Measurements from ENCODE around the gene ACAD9. TPM values are rescaled to one million over a fixed set of nuclear protein-coding genes. Genes with fewer than 3 reads are reported as not detected.
"Not testable (repeated sequence)": the region's sequence is repeated elsewhere in the genome, so short reads cannot be mapped to it uniquely, and the experiment has no call there.

Gene ACAD9
- total and polyA plus RNA-seq, 8 donors, result 38.6 to 46.4 (median 43.4) TPM

DNA sequence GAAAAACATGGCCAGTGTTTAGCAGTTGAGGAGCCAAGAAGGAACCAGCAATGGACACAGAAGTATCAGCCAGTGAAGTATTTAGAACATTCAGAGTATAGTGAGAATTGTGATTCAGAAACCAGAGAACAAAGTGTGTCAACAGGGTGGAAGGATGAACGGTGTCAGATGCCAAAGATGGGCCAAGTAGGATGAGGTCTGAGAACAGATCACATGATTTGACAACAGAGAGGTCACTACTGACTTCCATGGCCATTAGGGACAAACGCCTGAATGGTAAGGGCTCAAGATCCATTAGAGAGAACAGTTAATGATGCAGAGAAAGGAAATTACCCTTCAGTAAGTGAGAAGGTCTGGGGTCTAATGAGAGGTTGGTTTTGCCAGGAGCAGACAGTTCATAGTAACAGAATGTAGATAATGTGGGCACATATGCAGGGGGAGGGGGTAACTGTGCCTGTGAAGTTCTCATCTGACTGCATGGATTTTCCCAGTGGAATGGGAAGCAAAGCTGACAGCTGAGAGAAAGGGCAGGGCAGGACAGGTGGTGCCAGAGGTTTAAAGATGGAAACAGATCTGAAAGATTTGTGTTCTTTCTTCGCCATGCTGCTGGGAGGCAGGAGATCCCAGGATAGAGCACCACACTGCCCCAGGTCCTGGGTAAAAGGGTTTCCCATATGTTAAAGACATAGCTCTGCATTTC is 4.8 kb upstream of the ACAD9 start:
- no peaks in the 10 kb centered on the region for H3K27me3 ChIP-seq
- H3K36me3 ChIP-seq, result no peaks in the 10 kb centered on the region
- no peak overlapping the region for H3K4me3 ChIP-seq
- DNase-seq (no peak), ATAC-seq (no peak)
- H3K27ac ChIP-seq, result no peak overlapping the region
- intact Hi-C loops (cut with DNase I), result no loop called here
- H3K9me3 ChIP-seq, result no peaks in the 10 kb centered on the region
- TF ChIP-seq, protein P1, sequence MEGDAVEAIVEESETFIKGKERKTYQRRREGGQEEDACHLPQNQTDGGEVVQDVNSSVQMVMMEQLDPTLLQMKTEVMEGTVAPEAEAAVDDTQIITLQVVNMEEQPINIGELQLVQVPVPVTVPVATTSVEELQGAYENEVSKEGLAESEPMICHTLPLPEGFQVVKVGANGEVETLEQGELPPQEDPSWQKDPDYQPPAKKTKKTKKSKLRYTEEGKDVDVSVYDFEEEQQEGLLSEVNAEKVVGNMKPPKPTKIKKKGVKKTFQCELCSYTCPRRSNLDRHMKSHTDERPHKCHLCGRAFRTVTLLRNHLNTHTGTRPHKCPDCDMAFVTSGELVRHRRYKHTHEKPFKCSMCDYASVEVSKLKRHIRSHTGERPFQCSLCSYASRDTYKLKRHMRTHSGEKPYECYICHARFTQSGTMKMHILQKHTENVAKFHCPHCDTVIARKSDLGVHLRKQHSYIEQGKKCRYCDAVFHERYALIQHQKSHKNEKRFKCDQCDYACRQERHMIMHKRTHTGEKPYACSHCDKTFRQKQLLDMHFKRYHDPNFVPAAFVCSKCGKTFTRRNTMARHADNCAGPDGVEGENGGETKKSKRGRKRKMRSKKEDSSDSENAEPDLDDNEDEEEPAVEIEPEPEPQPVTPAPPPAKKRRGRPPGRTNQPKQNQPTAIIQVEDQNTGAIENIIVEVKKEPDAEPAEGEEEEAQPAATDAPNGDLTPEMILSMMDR (IDR thresholded peaks at IDR 0.05), result no peak
- H3K4me1 ChIP-seq, result peaks cover 6 to 28% of the 10 kb centered on the region in 2 donors

DNA sequence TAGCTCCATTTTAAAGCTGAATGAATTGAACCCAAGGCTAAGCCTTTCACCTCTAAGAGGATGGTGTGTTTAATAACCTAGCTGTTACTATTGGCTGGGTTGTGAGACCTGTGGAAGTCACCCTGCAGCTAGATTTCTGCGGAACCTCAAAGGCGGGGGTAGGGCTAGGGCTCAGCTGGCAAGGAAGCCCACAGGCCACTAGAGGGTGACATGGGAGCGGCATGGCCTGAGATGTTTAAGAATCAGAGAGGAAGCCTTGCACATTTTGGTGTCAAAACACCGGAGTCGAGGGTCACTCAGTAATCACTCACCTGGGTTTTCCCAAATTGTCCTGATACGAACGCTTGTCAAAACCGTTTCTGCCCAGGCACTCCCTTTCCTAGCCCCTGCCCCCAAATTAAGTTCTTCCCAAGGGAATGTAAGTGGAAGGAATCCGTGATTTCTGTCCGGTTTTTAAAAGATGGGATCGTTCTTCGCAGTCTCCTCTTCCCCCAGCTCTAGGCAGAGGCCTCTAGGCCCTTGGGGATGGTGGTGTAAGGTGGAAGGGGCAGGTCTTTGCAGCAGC is 3.8 kb upstream of the ACAD9 start:
- peak in 2 of 4 donors; percentile 27 to 58 for DNase-seq
- peaks cover 14 to 37% of the 10 kb centered on the region in 2 donors for H3K4me1 ChIP-seq
- no peak overlapping the region for H3K27ac ChIP-seq
- no peaks in the 10 kb centered on the region for H3K27me3 ChIP-seq
- no peaks in the 10 kb centered on the region for H3K36me3 ChIP-seq
- ATAC-seq, result no peak
- intact Hi-C loops (cut with DNase I), result no loop called here
- TF ChIP-seq, protein P1 (IDR thresholded peaks at IDR 0.05), result peak in 1 of 2 donors; percentile 50
- H3K4me3 ChIP-seq, result no peak overlapping the region
- H3K9me3 ChIP-seq, result no peaks in the 10 kb centered on the region

DNA sequence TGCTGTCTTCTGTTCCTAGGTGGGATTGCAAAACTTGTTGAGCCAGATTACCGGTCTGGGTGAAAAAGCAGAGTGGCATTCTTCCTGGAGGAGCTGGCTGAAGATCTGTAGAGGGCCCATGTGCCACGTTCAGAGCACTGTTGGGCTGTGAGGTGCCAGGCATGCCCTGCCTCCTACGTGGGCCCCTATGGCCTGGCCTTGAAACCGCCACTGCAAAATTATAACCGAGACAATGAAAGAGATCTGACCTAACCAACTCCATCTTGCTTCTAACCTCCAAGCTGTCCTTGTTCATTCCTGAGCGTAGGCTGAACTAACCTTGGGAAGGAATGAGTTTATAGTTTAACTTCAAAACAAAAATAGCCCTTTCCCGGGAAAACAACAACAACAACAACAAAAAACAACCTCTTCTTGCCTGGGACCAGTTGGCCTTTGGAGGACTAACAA is 1.4 kb upstream of the ACAD9 start:
- DNase-seq (no peak), ATAC-seq (no peak)
- Histone ChIP-seq H3K27me3 (no peaks in the 10 kb centered on the region), H3K4me3 (peak overlapping the region; percentile 59 to 66), H3K36me3 (no peaks in the 10 kb centered on the region), H3K9me3 (no peaks in the 10 kb centered on the region), H3K4me1 (peaks cover 15 to 52% of the 10 kb centered on the region in 2 donors), H3K27ac (peak overlapping the region; percentile 92 to 98)
- intact Hi-C loops (cut with DNase I), result no loop called here
- TF ChIP-seq, protein P1 (IDR thresholded peaks at IDR 0.05), result no peak

DNA sequence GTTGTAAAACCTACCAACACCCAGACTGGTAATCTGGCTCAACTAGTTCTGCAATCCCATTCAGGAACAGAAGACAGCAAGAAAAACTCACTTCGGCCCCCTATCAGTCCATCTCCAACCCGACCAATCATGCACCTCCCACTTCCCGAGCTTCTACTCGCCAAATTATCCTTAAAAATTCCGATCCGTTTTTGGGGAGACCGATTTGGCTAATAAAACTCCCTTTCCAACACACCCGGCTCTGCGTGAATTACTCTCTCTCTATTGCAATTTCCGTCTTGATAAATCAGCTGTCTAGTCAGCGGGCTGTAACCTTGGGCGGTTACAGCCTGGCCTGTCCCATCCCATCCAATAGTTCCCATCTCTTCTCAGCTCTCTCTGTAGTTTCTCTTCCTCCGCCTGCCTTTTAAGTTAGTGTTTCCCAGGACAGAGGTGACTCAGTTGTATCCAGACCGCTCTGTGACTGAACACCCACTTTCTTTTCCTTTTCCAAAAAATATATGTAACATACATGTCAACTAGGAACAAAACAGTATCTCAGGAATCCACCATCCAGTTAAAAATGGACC is 780 bp upstream of the ACAD9 start:
- Histone ChIP-seq H3K27ac (peak overlapping the region; percentile 92 to 98), H3K9me3 (no peaks in the 10 kb centered on the region), H3K36me3 (no peaks in the 10 kb centered on the region), H3K27me3 (no peaks in the 10 kb centered on the region), H3K4me3 (peak overlapping the region; percentile 59 to 66), H3K4me1 (peaks cover 15 to 52% of the 10 kb centered on the region in 2 donors)
- intact Hi-C loops (cut with DNase I), result no loop called here
- DNase-seq (peak in 1 of 4 donors; percentile 34), ATAC-seq (peak; percentile 68)
- TF ChIP-seq, protein P1 (IDR thresholded peaks at IDR 0.05), result no peak

DNA sequence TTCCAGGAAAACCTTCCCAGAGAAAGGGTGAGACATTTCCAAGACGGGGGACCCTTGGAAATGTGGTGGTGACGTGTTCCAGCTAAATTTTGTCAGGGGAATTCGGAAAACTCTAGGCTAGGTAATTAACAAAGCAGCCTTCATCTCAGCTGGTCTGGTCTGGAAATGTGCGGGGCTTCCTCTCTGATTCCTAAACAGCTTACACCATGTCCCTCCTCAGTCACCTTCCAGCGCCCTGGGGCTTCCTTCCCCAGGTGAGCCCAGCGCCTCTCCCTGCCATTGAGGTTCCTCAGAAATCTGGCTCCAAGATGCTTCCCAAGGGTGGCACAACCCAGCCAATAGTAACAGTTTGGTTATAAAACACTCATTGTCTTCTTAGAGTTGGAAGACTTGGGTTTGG is 571 bp downstream of the ACAD9 start:
- no peaks in the 10 kb centered on the region for H3K27me3 ChIP-seq
- no peak for ATAC-seq
- intact Hi-C loops (cut with DNase I), result no loop called here
- peak overlapping the region; percentile 59 to 66 for H3K4me3 ChIP-seq
- H3K27ac ChIP-seq, result peak overlapping the region; percentile 92 to 98
- no peaks in the 10 kb centered on the region for H3K9me3 ChIP-seq
- peaks cover 15 to 57% of the 10 kb centered on the region in 2 donors for H3K4me1 ChIP-seq
- peaks cover 0 to 5% of the 10 kb centered on the region in 2 donors for H3K36me3 ChIP-seq
- TF ChIP-seq, protein P1 (IDR thresholded peaks at IDR 0.05), result no peak
- DNase-seq, result no peak

DNA sequence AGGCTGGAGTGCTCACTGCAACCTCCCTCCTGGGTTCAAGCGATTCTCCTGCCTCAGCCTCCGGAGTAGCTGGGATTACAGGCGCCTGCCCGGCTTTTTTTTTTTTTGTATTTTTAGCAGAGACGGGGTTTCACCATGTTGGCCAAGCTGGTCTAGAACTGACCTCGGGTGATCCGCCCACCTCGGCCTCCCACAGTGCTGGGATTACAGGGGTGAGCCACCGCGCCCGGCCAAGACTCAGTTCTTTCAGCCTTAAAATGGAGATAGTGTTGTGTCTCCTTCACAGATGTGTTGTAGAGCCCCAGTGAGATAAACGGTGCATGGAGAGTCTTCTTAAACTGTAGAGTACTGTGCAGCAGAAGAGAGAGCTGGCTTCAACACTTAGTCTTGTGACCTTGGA is 1.0 kb downstream of the ACAD9 start:
- H3K27ac ChIP-seq; H3K9me3 ChIP-seq; H3K27me3 ChIP-seq; intact Hi-C loops (cut with DNase I); H3K36me3 ChIP-seq; ATAC-seq; DNase-seq: not testable (repeated sequence)
- H3K4me3 ChIP-seq, result peak overlapping the region; percentile 59 to 66
- H3K4me1 ChIP-seq, result peaks cover 15 to 56% of the 10 kb centered on the region in 2 donors
